ENCODE data around the gene ASZ1.
A peak's percentile ranks its signal among the peaks of the same experiment; 100 is the strongest.

ASZ1 gene

DNA sequence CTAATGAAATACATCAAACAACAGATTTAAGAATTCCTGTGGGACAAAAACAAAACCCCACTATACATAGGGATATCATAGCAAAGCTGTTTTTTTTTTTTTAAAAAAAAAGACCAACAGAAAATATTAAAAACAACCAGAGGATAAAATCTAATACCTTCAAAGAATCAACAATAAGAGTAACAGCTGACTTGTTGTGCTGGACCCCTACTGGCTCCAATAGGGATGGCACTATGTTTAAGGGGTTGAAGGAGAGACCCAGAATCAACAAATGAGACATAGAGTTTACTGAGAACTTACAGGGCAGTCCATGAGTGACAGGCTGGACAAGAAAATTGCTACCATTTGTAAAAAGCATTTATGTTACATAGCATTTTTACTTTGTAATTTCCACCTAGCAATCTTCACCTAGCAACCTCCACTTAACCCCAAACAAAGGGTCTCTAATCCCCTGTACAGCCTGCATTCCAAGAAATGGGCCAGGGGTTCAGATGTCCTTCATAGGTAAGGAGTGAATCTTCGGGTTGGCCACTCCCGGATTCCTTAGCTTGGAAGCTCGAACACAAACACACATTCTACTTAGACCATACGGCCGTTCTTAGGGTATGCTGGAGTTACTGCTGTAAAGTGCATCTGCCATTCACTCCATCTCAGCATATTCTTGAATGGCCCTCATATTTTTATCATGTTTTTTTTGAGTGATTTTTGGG, 25.8 kb downstream of the ASZ1 start:
- DNase-seq: no peak

GRCh38 chr7:117399820-117400422, 27.4 kb downstream of the ASZ1 start:
- no peak for DNase-seq

- DNase-seq: no peak
Measured at GRCh38 chr7:117395743-117396142, 31.6 kb downstream of the ASZ1 start.

DNA sequence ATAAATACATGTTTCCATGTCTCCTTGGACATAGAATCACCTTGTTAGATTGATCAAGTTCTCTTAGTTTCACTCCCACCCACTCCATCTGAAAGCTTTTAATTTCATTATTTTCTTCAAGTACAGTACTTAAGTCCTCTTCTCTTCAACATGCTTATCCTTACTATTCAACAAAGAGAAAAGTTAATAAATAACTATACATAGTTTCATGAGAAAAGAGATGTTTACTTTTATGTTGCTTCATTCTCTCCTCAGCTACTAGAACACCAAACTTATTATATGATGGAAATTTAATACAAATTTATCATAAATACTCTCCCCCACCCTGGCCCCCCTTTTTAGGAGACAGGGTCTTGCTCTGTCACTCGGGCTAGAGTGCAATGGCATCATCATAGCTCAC, 33.5 kb downstream of the ASZ1 start:
- no peak for DNase-seq

DNA sequence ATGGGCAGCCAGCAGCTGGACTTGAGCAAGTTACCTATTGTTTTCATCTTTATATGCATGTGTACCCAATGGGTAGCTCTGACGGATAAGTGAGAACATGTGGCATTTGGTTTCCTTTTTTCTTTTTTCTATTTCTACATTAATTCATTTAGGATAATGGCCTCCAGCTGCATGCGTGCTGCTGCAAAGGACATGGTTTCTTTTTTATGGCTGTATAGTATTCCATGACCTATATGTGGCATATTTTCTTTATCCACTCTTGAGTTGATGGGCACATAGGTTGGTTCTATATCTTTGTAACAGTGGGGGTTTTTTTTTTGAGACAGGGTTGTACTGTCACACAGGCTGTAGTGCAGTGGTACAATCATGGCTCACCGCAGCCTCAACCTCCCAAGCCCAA, 37.4 kb downstream of the ASZ1 start:
- DNase-seq: no peak

DNA sequence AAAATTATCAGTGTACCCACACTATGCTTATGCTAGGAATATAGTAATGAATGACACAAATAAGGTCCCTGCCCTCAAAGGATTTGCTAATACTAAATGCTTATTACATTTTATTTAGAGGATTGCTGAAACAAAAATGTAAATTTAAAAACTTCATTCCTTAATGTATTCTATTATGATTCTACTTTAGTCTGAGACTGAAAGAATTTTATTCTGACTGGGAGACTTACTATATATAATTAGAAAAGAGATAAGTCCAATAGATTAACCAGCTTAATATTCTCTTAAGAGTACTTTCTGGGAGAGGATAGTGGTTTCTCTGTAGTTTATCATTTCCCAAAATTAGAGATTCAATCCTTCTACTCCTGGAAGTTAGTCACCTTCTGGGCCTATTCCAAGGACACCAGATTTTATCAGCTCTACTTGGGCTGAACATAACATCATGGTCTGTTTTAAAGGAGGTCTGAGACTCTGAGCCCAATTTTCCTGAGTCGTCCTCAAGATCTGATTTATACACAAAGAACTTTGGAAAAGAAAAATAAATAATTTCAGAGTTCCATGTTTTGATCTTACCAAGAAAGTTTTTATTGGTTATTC, 41.1 kb downstream of the ASZ1 start:
- DNase-seq: peak; percentile 57

- peak; percentile 30 for DNase-seq
Measured at GRCh38 chr7:117385363-117386109, 41.8 kb downstream of the ASZ1 start.

DNA sequence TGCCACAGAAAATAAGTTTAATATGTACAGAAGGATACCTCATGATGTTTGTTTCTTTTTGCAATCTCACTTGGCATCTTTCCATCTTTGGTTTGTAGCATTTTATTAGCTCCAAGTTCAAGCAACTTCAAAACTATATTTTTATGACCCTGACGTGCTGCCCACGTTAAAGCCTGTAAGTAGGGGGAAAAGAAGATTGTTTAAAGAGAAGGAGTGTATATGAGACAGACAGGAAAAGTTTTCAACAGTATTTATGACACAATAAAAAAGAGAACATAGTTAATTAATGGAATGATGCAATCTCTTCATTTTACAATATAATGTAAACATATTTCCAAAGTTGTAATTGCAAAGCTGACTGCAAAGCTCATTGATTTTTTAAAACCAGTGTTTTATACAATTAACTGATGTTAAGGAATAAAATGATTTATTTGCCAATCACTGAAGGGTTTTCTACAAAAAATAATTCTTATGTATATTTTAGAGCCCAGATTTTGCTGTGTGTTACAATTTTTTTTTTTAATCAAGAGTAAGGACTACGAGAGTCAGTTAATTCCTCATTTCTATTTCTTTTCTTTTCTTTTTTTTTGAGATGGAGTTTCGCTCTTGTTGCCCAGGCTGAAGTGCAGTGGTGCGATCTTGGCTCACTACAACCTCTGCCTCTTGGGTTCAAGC, 42.5 kb downstream of the ASZ1 start:
- no peak for DNase-seq

DNA sequence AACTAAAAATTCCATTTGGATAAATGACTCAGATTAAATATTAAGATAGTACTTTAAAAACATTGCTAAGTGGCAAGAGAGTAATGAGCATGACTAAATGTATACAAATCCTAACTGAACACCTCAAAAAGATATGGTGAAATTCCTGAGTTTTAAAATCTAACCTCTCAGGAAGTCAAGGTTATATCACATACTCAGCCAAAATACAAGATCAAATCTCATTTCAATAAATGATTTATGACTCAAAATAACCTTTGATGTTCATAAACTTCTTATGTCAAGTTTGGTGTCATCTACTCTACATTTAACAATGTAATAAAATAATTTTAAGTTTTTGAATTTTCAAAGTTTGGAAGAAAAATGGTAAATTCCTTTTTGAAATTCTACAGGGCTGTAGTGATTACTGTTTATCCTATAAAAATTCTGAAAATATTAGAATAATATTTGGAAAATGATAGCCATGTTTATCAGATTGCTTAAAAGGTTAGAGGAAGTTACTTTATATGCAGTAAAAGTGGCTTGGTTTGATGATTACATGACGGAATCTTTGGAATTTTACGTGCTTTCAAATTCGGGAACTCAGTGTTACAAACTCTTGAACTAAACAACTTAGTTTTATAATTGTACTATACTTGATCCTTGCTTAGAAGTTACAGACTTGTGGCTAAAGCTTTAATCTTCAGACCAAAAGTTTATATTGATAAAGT, 43.7 kb downstream of the ASZ1 start:
- no peak for DNase-seq

- DNase-seq: no peak
Measured at GRCh38 chr7:117383046-117383445, 44.2 kb downstream of the ASZ1 start.

- DNase-seq: no peak
Measured at GRCh38 chr7:117381362-117381761, 45.9 kb downstream of the ASZ1 start.

DNA sequence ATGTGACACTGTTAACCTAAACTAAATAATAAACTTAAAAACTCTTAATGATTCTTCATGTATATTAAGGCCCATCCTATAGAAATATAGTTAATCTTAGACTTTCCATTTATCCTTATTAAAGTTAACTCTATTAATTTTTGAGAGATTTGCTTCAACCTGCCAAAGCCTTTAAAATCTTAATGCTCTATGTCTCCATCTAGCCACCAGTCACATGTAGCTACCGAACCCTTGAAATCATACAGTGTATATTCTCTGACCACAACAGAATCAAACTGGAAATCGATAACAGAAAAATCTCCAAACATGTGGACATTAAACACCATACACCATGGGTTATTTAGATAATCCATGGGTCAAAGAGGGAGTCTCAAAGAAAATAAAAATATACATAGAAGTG, 51.9 kb downstream of the ASZ1 start:
- no peak for DNase-seq

DNA sequence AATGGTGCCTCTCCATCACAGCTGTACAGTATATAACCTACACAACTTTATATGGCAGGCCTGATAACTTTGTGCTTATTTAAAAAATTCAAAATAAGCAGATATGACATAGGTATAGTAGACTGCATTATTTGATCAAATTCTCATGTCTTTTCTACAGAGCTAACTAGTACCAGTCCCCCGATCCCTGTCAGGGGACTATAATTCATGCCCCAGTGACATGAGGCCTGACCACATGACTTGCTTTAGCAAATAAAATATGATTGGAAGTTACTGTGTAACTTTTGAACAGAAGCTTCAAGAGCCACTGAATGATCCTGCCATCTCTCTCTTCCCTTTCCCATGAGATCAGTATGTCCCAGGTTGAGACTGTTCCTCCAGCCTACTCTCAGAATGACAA, 55.2 kb downstream of the ASZ1 start:
- DNase-seq: no peak

DNA sequence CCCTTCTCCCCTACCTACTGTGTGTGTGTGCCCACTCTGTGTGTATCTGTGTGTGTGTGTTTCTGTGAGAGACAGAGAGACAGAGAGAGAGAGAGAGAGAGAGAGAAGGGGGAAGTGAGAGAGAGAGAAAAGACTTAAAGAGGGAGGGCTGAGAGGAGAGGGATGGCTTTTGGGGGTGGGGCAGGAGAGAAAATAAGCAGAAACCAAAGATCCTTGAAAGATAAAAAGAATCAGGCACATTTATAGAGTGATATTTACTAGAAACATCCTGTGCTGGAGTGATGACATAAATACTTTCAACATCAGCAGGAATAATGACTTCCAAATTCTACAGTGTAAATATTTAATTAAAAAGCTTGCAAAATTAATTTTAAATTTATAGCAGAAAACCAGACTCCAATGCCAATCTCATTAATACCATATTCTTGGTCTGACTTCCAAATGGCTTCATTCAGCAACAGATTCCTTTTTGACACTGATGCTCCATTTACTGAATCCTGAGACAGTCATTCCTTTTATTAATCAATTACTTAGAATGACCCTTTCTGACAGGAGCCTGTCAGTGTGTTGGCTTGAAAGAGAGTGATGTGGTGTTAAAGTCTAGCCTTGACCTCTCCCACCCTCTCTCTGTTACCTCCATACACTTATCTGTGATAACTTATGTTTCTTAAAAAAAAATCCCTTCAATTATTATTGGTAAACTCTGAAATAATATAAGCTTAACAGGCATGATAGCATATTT, 62.8 kb downstream of the ASZ1 start:
- no peak for DNase-seq

DNA sequence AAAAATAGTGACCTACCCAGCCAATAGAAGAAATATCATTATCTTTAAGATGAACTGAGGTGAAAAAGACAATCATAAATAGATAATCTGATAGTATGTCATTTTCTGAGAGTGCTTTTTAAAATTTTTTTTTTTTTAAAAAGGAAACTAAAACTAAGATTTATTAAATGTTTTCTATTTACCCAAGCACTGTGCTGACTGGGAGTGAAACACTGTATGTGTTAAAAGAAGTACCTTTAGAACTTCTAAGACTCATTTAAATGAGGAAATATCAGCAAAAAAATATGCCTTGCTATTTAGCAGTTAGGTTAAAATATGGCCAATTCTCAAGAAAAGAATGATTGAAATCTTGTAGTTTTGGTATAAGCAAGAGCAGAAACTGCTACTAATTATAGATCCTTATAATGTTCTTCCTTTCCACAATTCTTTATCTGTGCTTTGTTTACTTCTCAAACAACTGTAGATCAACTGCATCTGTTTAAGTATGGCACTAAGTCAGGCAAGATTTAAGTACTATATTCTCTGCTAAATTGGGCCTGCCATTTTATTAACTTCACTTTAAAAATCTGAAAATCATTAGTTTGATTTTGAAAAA, 64.9 kb downstream of the ASZ1 start:
- DNase-seq: no peak

DNA sequence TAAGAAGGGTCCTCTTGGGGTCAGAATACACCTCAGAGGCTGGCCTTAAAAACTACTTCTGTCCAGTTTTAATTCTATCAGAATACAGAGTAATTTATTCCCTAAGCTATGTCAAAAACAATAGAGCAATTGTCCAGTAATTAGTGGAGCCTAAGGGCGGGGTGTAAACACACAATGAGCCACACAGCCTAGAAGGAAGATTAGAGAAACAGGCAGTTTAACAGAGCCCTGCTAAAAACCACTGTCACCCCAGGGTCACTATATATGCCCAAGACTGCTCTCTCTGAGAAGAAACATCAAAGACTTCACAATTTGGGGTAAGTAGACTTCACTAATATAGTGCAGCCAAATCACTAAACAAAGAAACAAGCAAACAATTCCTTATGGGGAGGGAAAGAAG, 77.3 kb downstream of the ASZ1 start:
- no peak for DNase-seq

DNA sequence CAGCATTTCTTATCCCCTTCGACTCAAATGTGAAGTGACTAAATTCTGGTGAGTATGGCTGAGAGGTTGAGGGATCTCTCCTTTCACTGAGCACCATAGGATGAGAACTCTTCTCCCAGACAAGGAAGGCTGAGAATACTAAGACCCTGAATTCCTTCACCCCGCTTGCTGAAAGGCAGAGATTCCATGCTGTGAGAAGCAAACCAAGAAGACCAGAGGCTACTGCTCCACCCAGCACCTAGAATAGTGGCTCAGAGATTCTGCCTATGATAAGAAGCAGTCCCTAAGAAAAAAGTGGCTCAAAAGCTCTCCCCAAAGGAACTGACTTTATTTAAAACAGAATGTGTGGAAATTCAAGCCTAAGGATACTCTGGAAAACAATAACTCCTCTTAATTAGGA, 77.7 kb downstream of the ASZ1 start:
- no peak for DNase-seq

GRCh38 chr7:117347962-117348672, 79.2 kb downstream of the ASZ1 start:
- DNase-seq: no peak

DNA sequence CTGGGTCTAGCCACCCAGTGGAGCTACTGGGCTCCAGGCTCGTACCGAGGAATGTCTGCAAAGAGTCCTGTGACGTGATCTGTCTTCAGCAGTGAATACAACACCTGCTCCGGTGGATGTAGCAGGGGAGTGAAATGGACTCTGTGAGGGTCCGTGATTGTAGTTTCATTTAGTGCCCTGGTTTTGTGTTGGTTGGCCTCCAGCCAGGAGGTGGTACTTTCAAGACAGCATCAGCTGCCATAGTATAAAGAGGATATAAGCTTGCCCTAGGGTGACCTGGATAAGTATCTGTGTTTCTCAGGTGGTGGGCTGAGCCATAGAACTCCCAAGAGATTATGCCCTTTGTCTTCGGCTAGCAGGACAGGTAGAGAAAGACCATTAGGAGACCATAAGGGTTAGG, 79.8 kb downstream of the ASZ1 start:
- DNase-seq: no peak

DNA sequence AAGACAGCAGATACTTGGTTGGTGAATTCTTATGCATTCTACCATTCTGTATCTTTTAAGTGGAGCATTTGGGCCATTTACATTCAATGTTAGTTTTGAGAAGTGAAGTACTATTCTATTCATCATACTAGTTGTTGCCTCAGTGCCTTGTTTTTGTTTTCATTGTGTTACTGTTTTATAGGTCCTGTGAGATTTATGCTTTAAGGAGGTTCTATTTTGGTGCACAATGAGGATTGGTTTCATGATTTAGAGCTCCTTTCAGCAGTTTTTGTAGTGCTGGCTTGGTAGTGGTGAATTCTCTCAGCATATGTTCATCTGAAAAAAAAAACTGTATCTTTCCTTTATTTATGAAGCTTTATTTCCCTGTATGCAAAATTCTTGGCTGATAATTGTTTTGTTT, 81.1 kb downstream of the ASZ1 start:
- no peak for DNase-seq

DNA sequence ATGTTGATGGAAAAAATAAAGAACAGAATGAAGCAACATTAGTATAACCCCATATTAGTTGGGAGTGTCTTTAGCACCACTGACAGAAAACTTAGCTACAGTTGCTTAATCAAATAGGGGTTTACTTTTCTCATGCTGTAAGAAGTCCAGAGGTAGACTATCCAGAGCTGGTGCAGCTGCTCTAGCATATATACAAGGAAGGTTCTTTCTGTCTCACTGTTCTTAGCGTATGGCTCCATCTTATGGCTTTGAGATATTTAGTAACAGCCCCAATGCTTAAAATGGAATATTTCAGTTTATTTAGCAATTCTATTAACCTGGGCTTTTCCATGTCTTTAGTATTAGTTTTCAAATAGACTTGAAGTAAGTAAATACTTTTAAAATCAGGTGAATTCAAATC, 89.3 kb downstream of the ASZ1 start:
- DNase-seq: peak; percentile 47
